OCI-LY7 (cell line): ENCODE data around the gene MYEOV. TPM values are rescaled to one million over a fixed set of nuclear protein-coding genes. Genes with fewer than 3 reads are reported as not detected.

ENCODE experiments used
- BruUV-seq: library from RNA; stranded (reverse); fragments of 400-500 nt; replicated peaks from 2 replicates; lab custom pipeline; 2021; lab: Mats Ljungman, UMichigan
- CTCF ChIA-PET: fragments of 300-600 bp; sonication (Branson Sonifier 250); formaldehyde crosslinking; loops from one replicate; lab custom pipeline; 2022; ENCODE audit warnings: antibody characterized with exemption; ENCODE audit not compliant: unreplicated experiment; lab: Charles Lee
- POLR2A ChIA-PET: fragments of 300-600 bp; sonication (Branson Sonifier 250); formaldehyde crosslinking; loops from one replicate; lab custom pipeline; 2022; ENCODE audit warnings: antibody characterized with exemption; lab: Charles Lee
- DNase-seq: peaks from one replicate; pipeline ENCODE4 v3.0.0-alpha.2; 2015; ENCODE audit warnings: low spot score
- H2AFZ ChIP-seq: fragments of 200-600 bp; sonication (generic), shearing (Covaris generic); 2 replicates; pipeline ENCODE4 v1.6.1; 2014; ENCODE audit warnings: mild to moderate bottlenecking, antibody characterized with exemption, low read length, moderate library complexity
- H3K27ac ChIP-seq: fragments of 200-600 bp; sonication (generic); 2 replicates; pipeline ENCODE4 v1.5.1; 2014; ENCODE audit warnings: mixed run types, low read depth, mild to moderate bottlenecking, moderate library complexity, low read length, inconsistent platforms; ENCODE audit not compliant: poor library complexity, severe bottlenecking
- H3K36me3 ChIP-seq: fragments of 200-600 bp; sonication (generic); 2 replicates; pipeline ENCODE4 v1.6.1; 2014; ENCODE audit warnings: mild to moderate bottlenecking, antibody characterized with exemption, low read length, moderate library complexity, mixed read lengths; ENCODE audit not compliant: insufficient read depth
- H3K4me1 ChIP-seq: fragments of 200-600 bp; sonication (generic); 2 replicates; pipeline ENCODE4 v1.5.1; 2014; ENCODE audit warnings: mild to moderate bottlenecking, low read length; ENCODE audit not compliant: insufficient read depth, poor library complexity, severe bottlenecking
- H3K4me2 ChIP-seq: fragments of 200-600 bp; sonication (generic); 2 replicates; pipeline ENCODE4 v1.6.1; 2014; ENCODE audit warnings: mild to moderate bottlenecking, low read length
- H3K4me3 ChIP-seq: fragments of 200-600 bp; sonication (generic); 2 replicates; pipeline ENCODE4 v1.5.1; 2014; ENCODE audit warnings: mild to moderate bottlenecking, low read depth, low read length; ENCODE audit not compliant: poor library complexity, severe bottlenecking
- H3K79me2 ChIP-seq: fragments of 200-600 bp; sonication (generic); 2 replicates; pipeline ENCODE4 v1.6.1; 2016; ENCODE audit warnings: low read depth, mild to moderate bottlenecking, low read length, moderate library complexity, mixed read lengths; ENCODE audit not compliant: insufficient read depth
- H3K9me2 ChIP-seq: fragments of 200-600 bp; sonication (generic); 2 replicates; pipeline ENCODE4 v1.6.1; 2016; ENCODE audit warnings: mild to moderate bottlenecking, low read length, mixed read lengths; ENCODE audit not compliant: insufficient read depth
- H3K9me3 ChIP-seq: fragments of 200-600 bp; sonication (generic); 2 replicates; pipeline ENCODE4 v1.6.1; 2014; ENCODE audit warnings: mild to moderate bottlenecking, mixed run types, low read length, mixed read lengths
- H4K20me1 ChIP-seq: fragments of 200-600 bp; sonication (generic); 2 replicates; pipeline ENCODE4 v1.6.1; 2014; ENCODE audit warnings: mild to moderate bottlenecking, antibody characterized with exemption, low read length, moderate library complexity, mixed read lengths; ENCODE audit not compliant: insufficient read depth
- EZH2phosphoT487 ChIP-seq: fragments of 200-600 bp; sonication (generic); IDR thresholded peaks from 2 replicates; pipeline ENCODE4 v1.6.1; 2018; ENCODE audit warnings: low read depth, borderline replicate concordance, mild to moderate bottlenecking, mixed run types, antibody characterized with exemption, low read length, moderate library complexity, mixed read lengths
- intact Hi-C: fragments of 100-400 bp; cut with micrococcal nuclease; formaldehyde crosslinking; loops from one replicate; pipeline ENCODE4 v1.10.0; 2022; ENCODE audit not compliant: unreplicated experiment
- total RNA-seq, 2 experiments: library from RNA; depleted of rRNA in 1 of 2; stranded (reverse); fragments of >200 nt in 1 of 2; shearing (Covaris generic) in 1 of 2; gene quantifications; 2 replicates each; pipeline ENCODE4 v1.2.3, GENCODE V29; 2014 to 2022
- TF ChIP-seq, protein P1 (sequence below): fragments of 200-600 bp; sonication (generic); conservative IDR thresholded peaks from 2 replicates; pipeline ENCODE4 v1.5.1; 2014; ENCODE audit warnings: mild to moderate bottlenecking, antibody characterized with exemption, low read length, moderate library complexity, mixed read lengths

The MYEOV gene
- total RNA-seq, 2 experiments from 2014 or later, result 3.2 to 7.7 TPM

DNA sequence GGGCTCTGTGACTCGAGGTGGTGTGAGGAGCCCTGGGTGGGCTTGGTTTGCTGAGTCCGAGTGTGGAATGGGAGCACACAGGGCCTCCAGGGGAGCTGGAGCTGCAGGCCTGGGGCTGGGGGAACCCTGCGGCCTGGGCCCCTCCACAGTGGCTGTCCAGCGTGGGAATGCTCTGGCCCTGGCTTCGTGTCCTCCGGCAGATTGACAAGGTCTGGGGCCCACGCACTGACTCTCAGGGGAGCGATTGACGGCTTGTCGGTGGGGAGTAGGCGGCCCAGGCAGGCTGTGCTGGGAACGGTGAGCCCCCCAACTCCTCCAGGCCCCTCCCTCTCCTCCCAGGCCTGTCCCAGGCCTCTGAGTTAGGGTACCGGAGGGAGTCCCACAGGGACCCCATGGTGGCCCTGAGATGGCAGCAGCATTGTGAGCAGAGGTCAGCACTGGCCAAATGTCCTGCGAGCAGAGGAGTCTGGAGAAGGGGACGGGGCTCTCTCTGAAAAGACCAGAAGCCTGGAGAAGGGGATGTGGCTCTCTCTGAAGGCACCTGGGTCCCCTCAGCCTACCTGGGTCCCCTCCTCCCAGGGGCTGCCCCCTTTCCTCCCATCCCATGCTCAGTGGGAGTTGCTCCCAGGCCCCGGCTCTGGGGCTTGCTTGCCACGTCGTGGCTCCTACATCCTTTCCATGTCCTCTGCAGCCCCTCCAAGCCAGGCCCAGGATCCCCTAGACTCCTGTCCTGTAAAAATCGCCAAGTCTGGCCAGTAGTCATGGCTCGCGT is 23.8 kb upstream of the MYEOV start:
- H3K4me2 ChIP-seq, result no peak overlapping the region
- no peaks in the 10 kb centered on the region for H3K36me3 ChIP-seq
- no peak for TF ChIP-seq EZH2phosphoT487
- TF ChIP-seq, protein P1, sequence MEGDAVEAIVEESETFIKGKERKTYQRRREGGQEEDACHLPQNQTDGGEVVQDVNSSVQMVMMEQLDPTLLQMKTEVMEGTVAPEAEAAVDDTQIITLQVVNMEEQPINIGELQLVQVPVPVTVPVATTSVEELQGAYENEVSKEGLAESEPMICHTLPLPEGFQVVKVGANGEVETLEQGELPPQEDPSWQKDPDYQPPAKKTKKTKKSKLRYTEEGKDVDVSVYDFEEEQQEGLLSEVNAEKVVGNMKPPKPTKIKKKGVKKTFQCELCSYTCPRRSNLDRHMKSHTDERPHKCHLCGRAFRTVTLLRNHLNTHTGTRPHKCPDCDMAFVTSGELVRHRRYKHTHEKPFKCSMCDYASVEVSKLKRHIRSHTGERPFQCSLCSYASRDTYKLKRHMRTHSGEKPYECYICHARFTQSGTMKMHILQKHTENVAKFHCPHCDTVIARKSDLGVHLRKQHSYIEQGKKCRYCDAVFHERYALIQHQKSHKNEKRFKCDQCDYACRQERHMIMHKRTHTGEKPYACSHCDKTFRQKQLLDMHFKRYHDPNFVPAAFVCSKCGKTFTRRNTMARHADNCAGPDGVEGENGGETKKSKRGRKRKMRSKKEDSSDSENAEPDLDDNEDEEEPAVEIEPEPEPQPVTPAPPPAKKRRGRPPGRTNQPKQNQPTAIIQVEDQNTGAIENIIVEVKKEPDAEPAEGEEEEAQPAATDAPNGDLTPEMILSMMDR, result no peak
- H3K27ac ChIP-seq, result no peak overlapping the region
- H2AFZ ChIP-seq, result no peak overlapping the region
- no peaks in the 10 kb centered on the region for H3K79me2 ChIP-seq
- no peaks in the 10 kb centered on the region for H4K20me1 ChIP-seq
- no peak for DNase-seq
- no TSS peak for BruUV-seq
- H3K9me3 ChIP-seq, result no peaks in the 10 kb centered on the region
- H3K4me1 ChIP-seq, result no peaks in the 10 kb centered on the region
- POLR2A ChIA-PET, result interaction anchor here (0.6 kb wide), 1 partner anchor 221 kb away, joined by 3 read pairs; the partner anchor contains the start of gene TPCN2
- intact Hi-C loops, result no loop called here
- CTCF ChIA-PET, result no interaction called here
- H3K9me2 ChIP-seq, result no peaks in the 10 kb centered on the region
- H3K4me3 ChIP-seq, result no peak overlapping the region

DNA sequence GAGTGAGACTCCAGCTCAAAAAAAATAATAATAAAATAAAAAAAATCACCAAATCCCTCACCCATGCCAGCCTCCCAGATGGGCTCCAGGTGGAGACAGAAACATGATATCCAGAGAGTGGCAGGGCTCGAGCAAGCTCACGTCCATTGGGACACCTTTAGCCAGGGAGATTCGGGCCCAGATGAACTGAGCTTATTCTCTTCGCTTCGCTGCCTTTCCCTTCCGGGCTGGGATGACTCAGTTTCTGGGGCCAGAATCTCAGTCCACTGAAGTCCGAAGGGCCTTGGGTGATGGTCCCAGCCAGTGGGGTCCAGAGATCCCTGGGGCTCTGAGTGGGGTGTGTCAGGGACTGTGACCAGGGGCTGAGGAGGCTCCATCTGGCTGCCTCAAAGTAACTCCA is 23.0 kb upstream of the MYEOV start:
- Histone ChIP-seq H3K4me2 (no peak overlapping the region), H3K9me3 (no peaks in the 10 kb centered on the region), H3K4me1 (no peaks in the 10 kb centered on the region), H3K9me2 (no peaks in the 10 kb centered on the region), H3K27ac (no peak overlapping the region), H3K79me2 (no peaks in the 10 kb centered on the region), H3K36me3 (no peaks in the 10 kb centered on the region), H3K4me3 (no peak overlapping the region), H4K20me1 (no peaks in the 10 kb centered on the region), H2AFZ (no peak overlapping the region)
- ChIA-PET POLR2A (interaction anchor here (0.6 kb wide), 1 partner anchor 222 kb away, joined by 3 read pairs; the partner anchor contains the start of gene TPCN2), CTCF (no interaction called here)
- no TSS peak for BruUV-seq
- TF ChIP-seq EZH2phosphoT487, result no peak
- TF ChIP-seq, protein P1, result no peak
- no peak for DNase-seq
- intact Hi-C loops, result no loop called here

DNA sequence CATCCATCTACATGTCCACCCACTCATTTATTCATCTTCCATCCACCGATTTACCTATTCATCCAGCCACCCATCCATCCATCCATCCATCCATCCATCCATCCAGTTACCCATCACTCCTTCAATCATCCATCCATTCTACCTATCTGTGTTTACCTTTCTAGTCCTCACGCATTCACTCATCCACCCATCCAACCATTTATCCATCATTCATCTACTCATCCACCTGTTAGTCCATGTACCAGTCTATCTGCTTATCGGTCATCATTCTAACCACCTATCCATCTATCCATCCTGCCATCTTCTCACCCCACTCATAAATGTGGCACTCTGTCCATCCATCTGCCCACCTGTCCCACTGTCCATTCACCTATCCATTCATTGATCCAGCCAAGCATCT is 21.9 kb upstream of the MYEOV start:
- intact Hi-C loops, result no loop called here
- H2AFZ ChIP-seq, result no peak overlapping the region
- H3K4me3 ChIP-seq, result no peak overlapping the region
- H3K9me2 ChIP-seq, result no peaks in the 10 kb centered on the region
- CTCF ChIA-PET, result no interaction called here
- DNase-seq, result no peak
- no peak overlapping the region for H3K4me2 ChIP-seq
- no peaks in the 10 kb centered on the region for H3K9me3 ChIP-seq
- H3K79me2 ChIP-seq, result no peaks in the 10 kb centered on the region
- no peak overlapping the region for H3K27ac ChIP-seq
- TF ChIP-seq, protein P1, result no peak
- TF ChIP-seq EZH2phosphoT487, result no peak
- no TSS peak for BruUV-seq
- H4K20me1 ChIP-seq, result no peaks in the 10 kb centered on the region
- no peaks in the 10 kb centered on the region for H3K4me1 ChIP-seq
- H3K36me3 ChIP-seq, result no peaks in the 10 kb centered on the region
- POLR2A ChIA-PET, result no interaction called here
